K562 (cell line): ENCODE results near the gene TSHR. TPM values are rescaled to one million over a fixed set of nuclear protein-coding genes. Genes with fewer than 3 reads are reported as not detected.

Experiments used
- ATAC-seq: fragments of 200-7000 bp; cut with Tn5 transposase; 3 replicates; pipeline ENCODE4 v1.9.1; 2020; ENCODE audit warnings: moderate library complexity
- BruUV-seq: library from RNA; stranded (reverse); fragments of 400-500 nt; replicated peaks from 2 replicates; lab custom pipeline; 2021; lab: Mats Ljungman, UMichigan
- CTCF ChIA-PET: fragments of 300-600 bp; formaldehyde crosslinking; extraction: SDS; loops from one replicate; lab custom pipeline; 2021; ENCODE audit warnings: low intra/inter-chr PET ratio; lab: Yijun Ruan, JAX
- POLR2A ChIA-PET: fragments of 300-600, 350-650 bp; sonication (Branson Sonifier 250); formaldehyde crosslinking; extraction: SDS; loops from one replicate; lab custom pipeline; 2021; ENCODE audit warnings: antibody characterized with exemption, inconsistent platforms; lab: Yijun Ruan, JAX
- DNase-seq, 4 experiments: peaks; one replicate each; pipeline versions ENCODE4 v3.0.0 to v3.0.0-alpha.2; 2011 to 2018; ENCODE audit warnings: low spot score in 3 of 4, mixed read lengths in 3 of 4; ENCODE audit errors: extremely low read depth in 1 of 4
- FAIRE-seq: peaks from 2 replicates; lab custom pipeline; 2011; peaks lifted over from hg19 to GRCh38; lab: Jason Lieb, UNC
- H2AFZ ChIP-seq: 2 replicates; pipeline ENCODE4 v1.6.0; 2011; ENCODE audit warnings: low read depth, low read length, control low read depth, inconsistent platforms
- H3K27ac ChIP-seq: fragments of 200-600 bp; 3 replicates; pipeline ENCODE4 v1.8.0; 2011; ENCODE audit warnings: low read depth, mild to moderate bottlenecking, control low read depth, inconsistent platforms, low read length, moderate library complexity, mixed read lengths; ENCODE audit errors: extremely low read depth
- H3K27me3 ChIP-seq, 2 experiments: fragments of 300-600 bp in 1 of 2; 2 replicates in 1 of 2; 3 replicates in 1 of 2; pipeline versions ENCODE4 v1.6.0 to v1.8.0; 2011; ENCODE audit warnings: inconsistent platforms in 2 of 2, low read length in 2 of 2, mild to moderate bottlenecking in 1 of 2, mixed read lengths in 1 of 2, moderate library complexity in 1 of 2; ENCODE audit not compliant: control insufficient read depth in 2 of 2, insufficient read depth in 2 of 2
- H3K36me3 ChIP-seq: fragments of 300-600 bp; 3 replicates; pipeline ENCODE4 v1.8.0; 2011; ENCODE audit warnings: mild to moderate bottlenecking, low read length, inconsistent platforms; ENCODE audit not compliant: control insufficient read depth, insufficient read depth
- H3K4me1 ChIP-seq, 2 experiments: fragments of 200-600 bp in 1 of 2; replicated peaks in 1 of 2; 2 replicates in 1 of 2; 3 replicates in 1 of 2; pipeline versions ENCODE4 v1.5.1 to v1.8.0; 2011; ENCODE audit warnings: inconsistent platforms in 2 of 2, low read length in 2 of 2, mild to moderate bottlenecking in 1 of 2, mixed read lengths in 1 of 2, moderate library complexity in 1 of 2; ENCODE audit not compliant: control insufficient read depth in 2 of 2, insufficient read depth in 2 of 2
- H3K4me2 ChIP-seq: 2 replicates; pipeline ENCODE4 v1.6.1; 2011; ENCODE audit warnings: low read length, control low read depth, inconsistent platforms, mixed read lengths; ENCODE audit not compliant: insufficient read depth
- H3K4me3 ChIP-seq: fragments of 200-600 bp; sonication (generic), shearing (Covaris generic); 2 replicates; pipeline ENCODE4 v1.5.1; 2016; ENCODE audit warnings: control low read depth, inconsistent platforms
- H3K79me2 ChIP-seq: fragments of 200-600 bp; 3 replicates; pipeline ENCODE4 v1.8.0; 2011; ENCODE audit warnings: low read length, inconsistent platforms; ENCODE audit not compliant: control insufficient read depth, insufficient read depth
- H3K9ac ChIP-seq, 2 experiments: 2 replicates each; pipeline versions ENCODE4 v1.6.0 to v1.6.1; 2011; ENCODE audit warnings: low read depth in 2 of 2, low read length in 2 of 2, control low read depth in 1 of 2, inconsistent platforms in 1 of 2, mild to moderate bottlenecking in 1 of 2, mixed read lengths in 1 of 2; ENCODE audit not compliant: insufficient read depth in 1 of 2
- H3K9me1 ChIP-seq: one replicate; pipeline ENCODE4 v1.6.0; 2011; ENCODE audit warnings: inconsistent platforms, mild to moderate bottlenecking, low read length, moderate library complexity; ENCODE audit not compliant: control insufficient read depth, insufficient read depth
- H3K9me3 ChIP-seq: replicated peaks from 2 replicates; pipeline ENCODE4 v1.5.1; 2011; ENCODE audit warnings: low read depth, low read length, inconsistent platforms; ENCODE audit not compliant: control insufficient read depth, insufficient read depth
- H4K20me1 ChIP-seq: replicated peaks from 2 replicates; pipeline ENCODE4 v1.6.1; 2011; ENCODE audit warnings: low read length, inconsistent platforms, mixed read lengths; ENCODE audit not compliant: control insufficient read depth, insufficient read depth
- ARHGAP35 ChIP-seq: fragments of 450-650 bp; IDR thresholded peaks from 2 replicates; pipeline ENCODE4 v1.6.1; 2018; ENCODE audit not compliant: partially characterized antibody
- DDX20 ChIP-seq: fragments of 450-650 bp; IDR thresholded peaks from 2 replicates; pipeline ENCODE4 v1.6.1; 2016; ENCODE audit warnings: missing genetic modification characterization, low read depth, mild to moderate bottlenecking, missing compliant biosample characterization, moderate library complexity
- EWSR1 ChIP-seq: fragments of 450-650 bp; IDR thresholded peaks from 2 replicates; pipeline ENCODE4 v1.6.1; 2018; ENCODE audit warnings: borderline replicate concordance, mild to moderate bottlenecking, low read depth, moderate library complexity; ENCODE audit not compliant: partially characterized antibody
- FOXA1 ChIP-seq: fragments of 450-650 bp; IDR thresholded peaks from 2 replicates; pipeline ENCODE4 v1.6.1; 2016; ENCODE audit warnings: mild to moderate bottlenecking, borderline replicate concordance
- GTF2F1 ChIP-seq: IDR thresholded peaks from 2 replicates; pipeline ENCODE4 v1.6.1; 2011; ENCODE audit warnings: low read depth, low read length, improper control_type of control experiment
- MCM7 ChIP-seq, 2 experiments: fragments of 450-650 bp; IDR thresholded peaks; 2 replicates each; pipeline ENCODE4 v1.6.1; 2016 to 2018
- MITF ChIP-seq: IDR thresholded peaks from 2 replicates; pipeline ENCODE4 v1.6.1; 2014; ENCODE audit warnings: antibody characterized with exemption
- NUFIP1 ChIP-seq: fragments of 450-650 bp; IDR thresholded peaks from 2 replicates; pipeline ENCODE4 v1.6.1; 2018; ENCODE audit not compliant: partially characterized antibody
- SMARCB1 ChIP-seq: IDR thresholded peaks from 2 replicates; pipeline ENCODE4 v1.6.1; 2011; ENCODE audit warnings: improper control_type of control experiment, low read depth; ENCODE audit not compliant: insufficient read length
- ZNF175 ChIP-seq: fragments of 200-800 bp; sonication (Bioruptor generic); IDR thresholded peaks from 2 replicates; pipeline ENCODE4 v1.6.1; 2016; ENCODE audit warnings: low read depth, mild to moderate bottlenecking, missing genetic modification characterization, missing compliant biosample characterization
- ZNF253 ChIP-seq: fragments of 250-450 bp; sonication (Bioruptor Pico); conservative IDR thresholded peaks from 2 replicates; pipeline ENCODE4 v1.6.1; 2021; ENCODE audit warnings: mild to moderate bottlenecking
- ZNF282 ChIP-seq: sonication (generic); formaldehyde crosslinking; IDR thresholded peaks from 2 replicates; pipeline ENCODE4 v1.8.1; 2023; ENCODE audit warnings: missing genetic modification reagents
- ZNF407 ChIP-seq: fragments of 450-650 bp; IDR thresholded peaks from 2 replicates; pipeline ENCODE4 v1.6.1; 2016; ENCODE audit warnings: low read depth
- WGBS: fragments of 100-300 bp; shearing (Covaris generic); methylation state at CpG from one replicate; pipeline ENCODE4 v1.1.6; 2016; ENCODE audit warnings: low coverage, mixed read lengths; ENCODE audit not compliant: insufficient coverage; ENCODE audit errors: missing lambda C conversion rate; 5-methylcytosine and 5-hydroxymethylcytosine counted together
- in situ Hi-C: fragments of 300-500 bp; cut with MboI; formaldehyde crosslinking; loops from 4 replicates; pipeline ENCODE4 v1.15.0; 2018; ENCODE audit warnings: inconsistent platforms, mixed read lengths
- intact Hi-C: fragments of 100-400 bp; cut with micrococcal nuclease; formaldehyde crosslinking; loops from 2 replicates; pipeline ENCODE4 v1.14.2; 2022
- polyA plus RNA-seq, 8 experiments: library from polyadenylated mRNA; depleted of rRNA in 4 of 8; stranded (reverse) in 5 of 8; unstranded in 3 of 8; fragments of >200 nt; fragmentation: Nextera tagmentation in 2 of 8; fragmentation: Illumina TruSeq in 1 of 8; extraction: Ambion mirVana in 2 of 8; extraction: Trizol in 1 of 8; gene quantifications; 2 replicates each; pipeline versions ENCODE4 v1.2.1 to v1.2.3, GENCODE V29; 2011 to 2014; ENCODE audit warnings: inconsistent platforms in 1 of 8, missing spikeins in 1 of 8
- total RNA-seq, 7 experiments: library from RNA; depleted of rRNA in 6 of 7; stranded (reverse); fragments of >200 nt in 6 of 7; fragmentation: Illumina TruSeq in 2 of 7; extraction: Trizol in 2 of 7; gene quantifications; 2 replicates each; pipeline versions ENCODE4 v1.2.1 to v1.2.3, GENCODE V29; 2011 to 2021; ENCODE audit warnings: low replicate concordance in 1 of 7

Gene TSHR
- total and polyA plus RNA-seq, 9 of the 15 experiments (the other 6 are each of a cell fraction or from before 2014, with no cell fraction given), result 0.01 to 0.10 TPM; not detected in 7

DNA sequence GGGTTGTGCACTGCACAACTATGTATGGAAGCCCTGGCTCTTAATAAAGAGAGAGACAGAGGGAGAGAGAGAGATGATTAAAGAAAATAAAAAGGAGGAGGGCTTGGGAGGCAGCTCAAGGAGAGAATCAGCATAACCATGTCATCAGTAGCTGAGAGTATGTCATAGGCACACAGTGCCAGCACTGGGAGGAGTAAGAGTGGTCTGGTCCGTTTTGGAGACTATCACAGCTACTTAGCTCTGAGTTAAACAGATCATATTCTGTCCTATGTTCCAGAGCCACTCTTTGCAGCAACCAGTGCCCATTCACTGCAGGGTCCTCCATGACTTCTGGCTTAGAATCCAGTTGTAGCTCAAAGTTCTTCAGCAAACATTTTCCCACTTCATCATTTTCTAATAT, 206.3 kb downstream of the TSHR start:
- H3K9ac ChIP-seq, result no peak overlapping the region
- WGBS, result 15% methylated on average over 1 of the region's 1 CpG
- ATAC-seq, result no peak
- no peak overlapping the region for H3K4me2 ChIP-seq
- no peak overlapping the region for H3K4me3 ChIP-seq
- intact Hi-C loops, result no loop called here
- no peak for DNase-seq
- H3K79me2 ChIP-seq, result no peaks in the 10 kb centered on the region
- no peaks in the 10 kb centered on the region for H4K20me1 ChIP-seq
- H3K27me3 ChIP-seq, result no peaks in the 10 kb centered on the region
- no peaks in the 10 kb centered on the region for H3K9me3 ChIP-seq
- H3K4me1 ChIP-seq, result peaks cover 0 to 22% of the 10 kb centered on the region in 2 experiments; a peak in 3 of 5 replicates
- ChIA-PET CTCF (no interaction called here), POLR2A (no interaction called here)
- H3K9me1 ChIP-seq, result no peaks in the 10 kb centered on the region
- no TSS peak for BruUV-seq
- in situ Hi-C loops, result no loop called here
- H3K36me3 ChIP-seq, result no peaks in the 10 kb centered on the region
- no peak overlapping the region for H2AFZ ChIP-seq
- H3K27ac ChIP-seq, result no peak overlapping the region
- FAIRE-seq, result no peak
- no peak for TF ChIP-seq ZNF175 (CRISPR knock-in tag)
- TF ChIP-seq MITF, result no peak
- TF ChIP-seq ZNF253 (CRISPR knock-in tag), result no peak
- no peak for TF ChIP-seq FOXA1
- no peak for TF ChIP-seq SMARCB1
- no peak for TF ChIP-seq ARHGAP35
- TF ChIP-seq MCM7 (IDR thresholded peaks at IDR 0.05), result no peak
- TF ChIP-seq GTF2F1, result no peak
- no peak for TF ChIP-seq EWSR1
- no peak for TF ChIP-seq ZNF407
- TF ChIP-seq NUFIP1, result no peak
- no peak for TF ChIP-seq DDX20 (tag)
- no peak for TF ChIP-seq ZNF282 (CRISPR knock-in tag)
